Measurements from ENCODE around the gene RPS27A.

GRCh38 chr2:55233658-55233940 lies 1.1 kb downstream of the RPS27A start:
- TF ChIP-seq GATA1 (IDR thresholded peaks at IDR 0.05; ENCODE audit: low read depth, low read length), result no peak
- TF ChIP-seq POLR2A (IDR thresholded peaks at IDR 0.05; ENCODE audit: low read length), result no peak

All from erythroblast (primary cell).